Muscle of leg (tissue), 11 donors: ENCODE data around the gene VEZT. TPM values are rescaled to one million over a fixed set of nuclear protein-coding genes. Genes with fewer than 3 reads are reported as not detected.

ENCODE experiments used
- DNase-seq: peaks from one replicate; pipeline ENCODE4 v3.0.0; 2013
- H3K27ac ChIP-seq: one replicate; pipeline ENCODE4 v1.5.1; 2013; ENCODE audit warnings: mild to moderate bottlenecking, low read length, control low read depth
- H3K27me3 ChIP-seq: one replicate; pipeline ENCODE4 v1.6.1; 2013; ENCODE audit warnings: low read length; ENCODE audit not compliant: control insufficient read depth, insufficient read depth
- H3K36me3 ChIP-seq: one replicate; pipeline ENCODE4 v1.6.1; 2013; ENCODE audit warnings: low read length; ENCODE audit not compliant: control insufficient read depth, insufficient read depth
- H3K4me1 ChIP-seq: one replicate; pipeline ENCODE4 v1.6.1; 2013; ENCODE audit warnings: low read length; ENCODE audit not compliant: control insufficient read depth, insufficient read depth
- H3K4me3 ChIP-seq: one replicate; pipeline ENCODE4 v1.5.1; 2013; ENCODE audit warnings: low read length, control low read depth
- H3K9me3 ChIP-seq: replicated peaks from 2 replicates; pipeline ENCODE4 v1.6.1; 2013; ENCODE audit warnings: low read depth, low read length; ENCODE audit not compliant: control insufficient read depth
- WGBS: methylation state at CpG from one replicate; pipeline ENCODE4 v1.1.5; 2013; ENCODE audit warnings: missing lambda C conversion rate; ENCODE audit not compliant: insufficient coverage; 5-methylcytosine and 5-hydroxymethylcytosine counted together
- polyA plus RNA-seq, 8 donors: library from polyadenylated mRNA; unstranded; fragments of 120-200 nt; gene quantifications; one replicate each; pipeline versions ENCODE4 v1.2.1 to v1.2.3, GENCODE V29; 2013; ENCODE audit warnings: inconsistent platforms in 1 of 8, low replicate concordance in 1 of 8; ENCODE audit not compliant: insufficient read length in 8 of 8, insufficient read depth in 1 of 8
- total RNA-seq: library from RNA; stranded (reverse); fragments of 120-200 nt; gene quantifications from one replicate; pipeline ENCODE4 v1.2.4, GENCODE V29; 2013

VEZT gene
- total and polyA plus RNA-seq, 9 donors: 56.1 to 83.3 (median 70.1) TPM

- no CpG with 5 or more reads among the region's 8 CpGs for whole genome bisulfite sequencing
- Histone ChIP-seq H3K4me3 (no peak overlapping the region), H3K27me3 (no peaks in the 10 kb centered on the region), H3K4me1 (peaks cover 9% of the 10 kb centered on the region), H3K9me3 (no peaks in the 10 kb centered on the region), H3K27ac (no peak overlapping the region), H3K36me3 (no peaks in the 10 kb centered on the region)
- DNase-seq: no peak
Observed at GRCh38 chr12:95206916-95207315, 10.7 kb upstream of the VEZT start.

- Histone ChIP-seq H3K4me1 (peaks cover 9% of the 10 kb centered on the region), H3K4me3 (no peak overlapping the region), H3K27ac (no peak overlapping the region), H3K36me3 (no peaks in the 10 kb centered on the region), H3K27me3 (no peaks in the 10 kb centered on the region), H3K9me3 (no peaks in the 10 kb centered on the region)
- WGBS: 80% methylated on average over 1 of the region's 2 CpGs
- DNase-seq: no peak
Observed at GRCh38 chr12:95207407-95207806, 10.2 kb upstream of the VEZT start.

GRCh38 chr12:95208678-95209077, 8.9 kb upstream of the VEZT start:
- WGBS: 66% methylated on average over 6 of the region's 7 CpGs

GRCh38 chr12:95212586-95212985, 5.0 kb upstream of the VEZT start:
- Histone ChIP-seq H3K27ac (no peak overlapping the region), H3K4me1 (no peaks in the 10 kb centered on the region), H3K36me3 (no peaks in the 10 kb centered on the region), H3K4me3 (no peak overlapping the region), H3K9me3 (no peaks in the 10 kb centered on the region), H3K27me3 (no peaks in the 10 kb centered on the region)
- no CpG with 5 or more reads among the region's 4 CpGs for WGBS
- no peak for DNase-seq

More at GRCh38 chr12:95208678-95209077, 8.9 kb upstream of the VEZT start:
- Histone ChIP-seq H3K36me3 (no peaks in the 10 kb centered on the region), H3K27me3 (no peaks in the 10 kb centered on the region), H3K9me3 (no peaks in the 10 kb centered on the region), H3K27ac (no peak overlapping the region), H3K4me1 (peaks cover 9% of the 10 kb centered on the region), H3K4me3 (no peak overlapping the region)
- DNase-seq: no peak

GRCh38 chr12:95213119-95213518, 4.5 kb upstream of the VEZT start:
- DNase-seq: no peak
- H3K27ac ChIP-seq: no peak overlapping the region
- no peaks in the 10 kb centered on the region for H3K36me3 ChIP-seq
- H3K27me3 ChIP-seq: no peaks in the 10 kb centered on the region
- H3K4me1 ChIP-seq: no peaks in the 10 kb centered on the region
- no CpG with 5 or more reads among the region's 4 CpGs for WGBS
- no peaks in the 10 kb centered on the region for H3K9me3 ChIP-seq
- H3K4me3 ChIP-seq: no peak overlapping the region

- Histone ChIP-seq H3K36me3 (no peaks in the 10 kb centered on the region), H3K4me1 (no peaks in the 10 kb centered on the region), H3K27me3 (no peaks in the 10 kb centered on the region), H3K4me3 (no peak overlapping the region), H3K9me3 (no peaks in the 10 kb centered on the region), H3K27ac (no peak overlapping the region)
- DNase-seq: no peak
- 65% methylated on average over 1 of the region's 1 CpG for WGBS
Observed at GRCh38 chr12:95213928-95214327, 3.7 kb upstream of the VEZT start.

- DNase-seq: peak; percentile 16
- no peaks in the 10 kb centered on the region for H3K9me3 ChIP-seq
- H3K27ac ChIP-seq: no peak overlapping the region
- WGBS: no CpG with 5 or more reads among the region's 3 CpGs
- H3K4me1 ChIP-seq: no peaks in the 10 kb centered on the region
- no peaks in the 10 kb centered on the region for H3K36me3 ChIP-seq
- no peak overlapping the region for H3K4me3 ChIP-seq
- no peaks in the 10 kb centered on the region for H3K27me3 ChIP-seq
Observed at GRCh38 chr12:95214466-95214865, 3.1 kb upstream of the VEZT start.

GRCh38 chr12:95215949-95216348, 1.7 kb upstream of the VEZT start:
- no peaks in the 10 kb centered on the region for H3K27me3 ChIP-seq
- H3K4me1 ChIP-seq: no peaks in the 10 kb centered on the region
- no peak overlapping the region for H3K27ac ChIP-seq
- no peaks in the 10 kb centered on the region for H3K9me3 ChIP-seq
- WGBS: no CpG with 5 or more reads among the region's 1 CpG
- H3K4me3 ChIP-seq: no peak overlapping the region
- DNase-seq: peak; percentile 72
- H3K36me3 ChIP-seq: no peaks in the 10 kb centered on the region

GRCh38 chr12:95216711-95217376, 763 bp upstream of the VEZT start:
- no peak for DNase-seq
- no peaks in the 10 kb centered on the region for H3K36me3 ChIP-seq
- no peaks in the 10 kb centered on the region for H3K27me3 ChIP-seq
- no peaks in the 10 kb centered on the region for H3K4me1 ChIP-seq
- peak overlapping the region; percentile 93 for H3K27ac ChIP-seq
- peak overlapping the region; percentile 80 for H3K4me3 ChIP-seq
- under 1% methylated on average over 43 of the region's 45 CpGs for WGBS
- H3K9me3 ChIP-seq: no peaks in the 10 kb centered on the region

- H3K9me3 ChIP-seq: no peaks in the 10 kb centered on the region
- DNase-seq: peak; percentile 90
- H3K4me1 ChIP-seq: no peaks in the 10 kb centered on the region
- H3K36me3 ChIP-seq: no peaks in the 10 kb centered on the region
- H3K4me3 ChIP-seq: peak overlapping the region; percentile 69
- peak overlapping the region; percentile 96 for H3K27ac ChIP-seq
- WGBS: 2% methylated on average over 19 of the region's 35 CpGs
- no peaks in the 10 kb centered on the region for H3K27me3 ChIP-seq
Observed at GRCh38 chr12:95218150-95219133, 835 bp downstream of the VEZT start.
